HG02623 (cell line): ENCODE results near the gene MRC2.
"Not testable (repeated sequence)": the region's sequence is repeated elsewhere in the genome, so short reads cannot be mapped to it uniquely, and the experiment has no call there.

Experiments
- ATAC-seq: cut with Tn5 transposase; IDR thresholded peaks from one replicate; pipeline ENCODE4 v1.9.1; 2021; ENCODE audit warnings: moderate library complexity; ENCODE audit not compliant: unreplicated experiment

Gene MRC2

GRCh38 chr17:62698459-62698858, 71.0 kb downstream of the MRC2 start:
- ATAC-seq, result not testable (repeated sequence)

GRCh38 chr17:62700964-62701705, 73.7 kb downstream of the MRC2 start:
- no peak for ATAC-seq

GRCh38 chr17:62701706-62702085, 74.2 kb downstream of the MRC2 start:
- no peak for ATAC-seq

- no peak for ATAC-seq
Measured at GRCh38 chr17:62702746-62703260, 75.3 kb downstream of the MRC2 start.

- ATAC-seq, result peak; percentile 12
Measured at GRCh38 chr17:62703261-62703775, 75.8 kb downstream of the MRC2 start.

GRCh38 chr17:62703776-62704380, 76.4 kb downstream of the MRC2 start:
- peak; percentile 80 for ATAC-seq

- ATAC-seq, result no peak
Measured at GRCh38 chr17:62704381-62704971, 77.0 kb downstream of the MRC2 start.

GRCh38 chr17:62705156-62705777, 77.8 kb downstream of the MRC2 start:
- ATAC-seq, result no peak

GRCh38 chr17:62705778-62706597, 78.5 kb downstream of the MRC2 start:
- no peak for ATAC-seq

GRCh38 chr17:62706598-62707424, 79.3 kb downstream of the MRC2 start:
- ATAC-seq, result no peak

- no peak for ATAC-seq
Measured at GRCh38 chr17:62707425-62707739, 79.9 kb downstream of the MRC2 start.

- no peak for ATAC-seq
Measured at GRCh38 chr17:62708587-62708986, 81.1 kb downstream of the MRC2 start.

GRCh38 chr17:62712171-62712581, 84.7 kb downstream of the MRC2 start:
- ATAC-seq, result no peak

- no peak for ATAC-seq
Measured at GRCh38 chr17:62713086-62713881, 85.8 kb downstream of the MRC2 start.

GRCh38 chr17:62714016-62714777, 86.7 kb downstream of the MRC2 start:
- ATAC-seq, result no peak

GRCh38 chr17:62715882-62716390, 88.5 kb downstream of the MRC2 start:
- no peak for ATAC-seq

GRCh38 chr17:62716834-62717588, 89.5 kb downstream of the MRC2 start:
- ATAC-seq, result no peak

- ATAC-seq, result no peak
Measured at GRCh38 chr17:62717589-62717855, 90.1 kb downstream of the MRC2 start.
